HepG2 (cell line): ENCODE data around the gene NOTCH4. TPM values are rescaled to one million over a fixed set of nuclear protein-coding genes. Genes with fewer than 3 reads are reported as not detected.

Experiments
- KDM5A ChIP-seq: fragments of 200-600 bp; sonication (generic); IDR thresholded peaks from 2 replicates; pipeline ENCODE4 v1.7.0; 2018; ENCODE audit warnings: antibody characterized with exemption, mild to moderate bottlenecking, low read length, borderline replicate concordance
- MED13 ChIP-seq: sonication (generic); formaldehyde crosslinking; IDR thresholded peaks from 2 replicates; pipeline ENCODE4 v1.5.0; 2020; ENCODE audit warnings: missing genetic modification reagents
- NFYB ChIP-seq: sonication (generic); formaldehyde crosslinking; IDR thresholded peaks from 2 replicates; pipeline ENCODE4 v1.4.0; 2020; ENCODE audit warnings: missing genetic modification reagents
- REPIN1 ChIP-seq: sonication (generic); formaldehyde crosslinking; IDR thresholded peaks from 2 replicates; pipeline ENCODE4 v1.8.0; 2022; ENCODE audit warnings: missing genetic modification reagents, low read depth, mild to moderate bottlenecking, borderline replicate concordance
- RFXAP ChIP-seq: sonication (generic); formaldehyde crosslinking; IDR thresholded peaks from 2 replicates; pipeline ENCODE4 v1.4.0; 2020; ENCODE audit warnings: missing genetic modification reagents, borderline replicate concordance
- RXRA ChIP-seq: sonication (generic); formaldehyde crosslinking; IDR thresholded peaks from 2 replicates; pipeline ENCODE4 v1.5.1; 2020; ENCODE audit warnings: missing genetic modification reagents
- SP1 ChIP-seq, 2 experiments: fragments of 450-650 bp in 1 of 2; sonication (generic) in 1 of 2; formaldehyde crosslinking in 1 of 2; IDR thresholded peaks; 2 replicates each; pipeline versions ENCODE4 v1.4.0 to v1.6.1; 2016 to 2020; ENCODE audit warnings: missing genetic modification reagents in 1 of 2
- SP4 ChIP-seq: sonication (generic); formaldehyde crosslinking; IDR thresholded peaks from 2 replicates; pipeline ENCODE4 v1.8.1; 2023; ENCODE audit warnings: mild to moderate bottlenecking, missing genetic modification reagents
- SSRP1 ChIP-seq: IDR thresholded peaks from 2 replicates; pipeline ENCODE4 v1.6.1; 2016; ENCODE audit warnings: control low read depth
- ZKSCAN1 ChIP-seq: fragments of 150-350 bp; IDR thresholded peaks from 2 replicates; pipeline ENCODE4 v1.6.1; 2014; ENCODE audit warnings: low read length
- ZNF432 ChIP-seq: sonication (generic); formaldehyde crosslinking; IDR thresholded peaks from 2 replicates; pipeline ENCODE4 v1.5.0; 2020; ENCODE audit warnings: missing genetic modification reagents, mild to moderate bottlenecking, borderline replicate concordance
- ZNF598 ChIP-seq: sonication (generic); formaldehyde crosslinking; IDR thresholded peaks from 2 replicates; pipeline ENCODE4 v1.5.1; 2020; ENCODE audit warnings: mild to moderate bottlenecking, missing genetic modification reagents, borderline replicate concordance
- ZNF713 ChIP-seq: sonication (generic); formaldehyde crosslinking; IDR thresholded peaks from 2 replicates; pipeline ENCODE4 v1.4.0; 2020; ENCODE audit warnings: mild to moderate bottlenecking, missing genetic modification reagents
- polyA plus RNA-seq, 8 experiments: library from polyadenylated mRNA; depleted of rRNA in 3 of 8; stranded (reverse) in 7 of 8; unstranded in 1 of 8; fragments of >200 nt; fragmentation: Illumina TruSeq in 4 of 8; extraction: Trizol in 4 of 8; gene quantifications; 2 replicates each; pipeline versions ENCODE4 v1.2.1 to v1.2.3, GENCODE V29; 2011 to 2016; ENCODE audit warnings: low read depth in 4 of 8, missing spikeins in 1 of 8, mixed read lengths in 1 of 8; ENCODE audit not compliant: insufficient read depth in 1 of 8
- total RNA-seq, 5 experiments: library from RNA; depleted of rRNA; stranded (reverse); fragments of >200 nt; fragmentation: Illumina TruSeq; extraction: Trizol; gene quantifications; 2 replicates each; pipeline ENCODE4 v1.2.3, GENCODE V29; 2016; ENCODE audit warnings: low read depth in 1 of 5
- TF ChIP-seq, protein P1 (sequence below): sonication (generic); formaldehyde crosslinking; IDR thresholded peaks from 2 replicates; pipeline ENCODE4 v1.4.0; 2020; ENCODE audit warnings: missing genetic modification reagents; ENCODE audit errors: not compliant biosample characterization
- TF ChIP-seq, protein P2 (sequence below): IDR thresholded peaks from 2 replicates; pipeline ENCODE4 v1.6.1; 2012; ENCODE audit warnings: low read depth, low read length, improper control_type of control experiment
- TF ChIP-seq, protein P3 (sequence below): sonication (generic); formaldehyde crosslinking; IDR thresholded peaks from 2 replicates; pipeline ENCODE4 v1.4.0; 2020; ENCODE audit warnings: mild to moderate bottlenecking, missing genetic modification reagents
- TF ChIP-seq, protein P4 (sequence below): IDR thresholded peaks from 2 replicates; pipeline ENCODE4 v1.4.0; 2020; ENCODE audit warnings: mild to moderate bottlenecking, missing genetic modification reagents
- TF ChIP-seq, protein P5 (sequence below): IDR thresholded peaks from 2 replicates; pipeline ENCODE4 v1.6.1; 2016; ENCODE audit warnings: missing compliant biosample characterization, missing genetic modification reagents, borderline replicate concordance
- TF ChIP-seq, protein P6 (sequence below): sonication (generic); formaldehyde crosslinking; IDR thresholded peaks from 2 replicates; pipeline ENCODE4 v1.4.0; 2020; ENCODE audit warnings: missing genetic modification reagents

The NOTCH4 gene
- total and polyA plus RNA-seq, 2 of the 13 experiments (the other 11 are each of a cell fraction or from before 2014, with no cell fraction given), result 0.51 to 0.83 TPM

DNA sequence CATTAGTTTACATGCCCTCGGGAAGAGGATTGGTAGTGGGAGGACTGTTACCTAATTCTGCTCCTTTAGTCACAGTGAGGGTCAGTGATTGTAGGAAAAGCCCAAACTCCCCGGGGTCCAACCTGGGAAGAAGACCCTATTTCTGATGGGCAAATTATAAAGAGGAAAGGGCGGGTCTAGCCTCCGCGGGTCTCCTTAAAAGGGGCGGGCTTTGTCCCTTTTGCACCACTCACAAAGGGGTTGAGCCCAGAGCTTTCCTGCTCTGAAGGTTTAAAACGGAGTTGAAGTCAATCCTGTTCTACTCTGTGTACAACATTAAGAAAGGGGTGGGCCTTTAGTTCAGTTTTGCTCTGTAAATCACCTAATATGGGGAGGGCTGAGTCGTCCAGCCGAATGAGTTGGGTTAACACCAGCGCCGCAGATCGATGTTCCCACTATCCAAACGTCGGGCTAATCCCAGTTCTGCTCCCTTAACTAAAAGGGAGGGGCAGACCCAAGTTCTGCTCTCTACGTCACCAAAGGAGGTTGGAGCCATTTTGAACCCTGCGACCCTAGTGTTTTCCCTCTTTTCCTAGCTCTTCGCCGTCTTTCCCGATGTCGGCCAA is 46.6 kb downstream of the NOTCH4 start (continued):
- TF ChIP-seq ZNF432 (CRISPR knock-in tag) (no peak), RFXAP (CRISPR knock-in tag) (no peak), ZNF713 (no peak), SP1 (IDR thresholded peaks at IDR 0.05) (no peak), SP1 (CRISPR knock-in tag; IDR thresholded peaks at IDR 0.05) (no peak), KDM5A (peak; percentile 19; the same call in 1 of the 2 replicates), NFYB (CRISPR knock-in tag) (no peak), ZNF598 (CRISPR knock-in tag) (0 out of 2 replicates have a peak, but pooled peaks have one; percentile 16), SP4 (CRISPR knock-in tag) (no peak), MED13 (CRISPR knock-in tag) (no peak), SSRP1 (no peak), REPIN1 (CRISPR knock-in tag) (no peak; the same call in 1 of the 2 replicates), ZKSCAN1 (no peak), RXRA (peak; percentile 55; the same call in 1 of the 2 replicates)
- TF ChIP-seq, protein P1, sequence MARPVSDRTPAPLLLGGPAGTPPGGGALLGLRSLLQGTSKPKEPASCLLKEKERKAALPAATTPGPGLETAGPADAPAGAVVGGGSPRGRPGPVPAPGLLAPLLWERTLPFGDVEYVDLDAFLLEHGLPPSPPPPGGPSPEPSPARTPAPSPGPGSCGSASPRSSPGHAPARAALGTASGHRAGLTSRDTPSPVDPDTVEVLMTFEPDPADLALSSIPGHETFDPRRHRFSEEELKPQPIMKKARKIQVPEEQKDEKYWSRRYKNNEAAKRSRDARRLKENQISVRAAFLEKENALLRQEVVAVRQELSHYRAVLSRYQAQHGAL (CRISPR knock-in tag), result no peak
- TF ChIP-seq, protein P2, sequence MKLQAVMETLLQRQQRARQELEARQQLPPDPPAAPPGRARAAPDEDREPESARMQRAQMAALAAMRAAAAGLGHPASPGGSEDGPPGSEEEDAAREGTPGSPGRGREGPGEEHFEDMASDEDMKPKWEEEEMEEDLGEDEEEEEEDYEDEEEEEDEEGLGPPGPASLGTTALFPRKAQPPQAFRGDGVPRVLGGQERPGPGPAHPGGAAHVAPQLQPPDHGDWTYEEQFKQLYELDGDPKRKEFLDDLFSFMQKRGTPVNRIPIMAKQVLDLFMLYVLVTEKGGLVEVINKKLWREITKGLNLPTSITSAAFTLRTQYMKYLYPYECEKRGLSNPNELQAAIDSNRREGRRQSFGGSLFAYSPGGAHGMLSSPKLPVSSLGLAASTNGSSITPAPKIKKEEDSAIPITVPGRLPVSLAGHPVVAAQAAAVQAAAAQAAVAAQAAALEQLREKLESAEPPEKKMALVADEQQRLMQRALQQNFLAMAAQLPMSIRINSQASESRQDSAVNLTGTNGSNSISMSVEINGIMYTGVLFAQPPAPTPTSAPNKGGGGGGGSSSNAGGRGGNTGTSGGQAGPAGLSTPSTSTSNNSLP, result no peak; the same call in 1 of the 2 replicates
- TF ChIP-seq, protein P3, sequence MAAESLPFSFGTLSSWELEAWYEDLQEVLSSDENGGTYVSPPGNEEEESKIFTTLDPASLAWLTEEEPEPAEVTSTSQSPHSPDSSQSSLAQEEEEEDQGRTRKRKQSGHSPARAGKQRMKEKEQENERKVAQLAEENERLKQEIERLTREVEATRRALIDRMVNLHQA (CRISPR knock-in tag), result no peak
- TF ChIP-seq, protein P4, sequence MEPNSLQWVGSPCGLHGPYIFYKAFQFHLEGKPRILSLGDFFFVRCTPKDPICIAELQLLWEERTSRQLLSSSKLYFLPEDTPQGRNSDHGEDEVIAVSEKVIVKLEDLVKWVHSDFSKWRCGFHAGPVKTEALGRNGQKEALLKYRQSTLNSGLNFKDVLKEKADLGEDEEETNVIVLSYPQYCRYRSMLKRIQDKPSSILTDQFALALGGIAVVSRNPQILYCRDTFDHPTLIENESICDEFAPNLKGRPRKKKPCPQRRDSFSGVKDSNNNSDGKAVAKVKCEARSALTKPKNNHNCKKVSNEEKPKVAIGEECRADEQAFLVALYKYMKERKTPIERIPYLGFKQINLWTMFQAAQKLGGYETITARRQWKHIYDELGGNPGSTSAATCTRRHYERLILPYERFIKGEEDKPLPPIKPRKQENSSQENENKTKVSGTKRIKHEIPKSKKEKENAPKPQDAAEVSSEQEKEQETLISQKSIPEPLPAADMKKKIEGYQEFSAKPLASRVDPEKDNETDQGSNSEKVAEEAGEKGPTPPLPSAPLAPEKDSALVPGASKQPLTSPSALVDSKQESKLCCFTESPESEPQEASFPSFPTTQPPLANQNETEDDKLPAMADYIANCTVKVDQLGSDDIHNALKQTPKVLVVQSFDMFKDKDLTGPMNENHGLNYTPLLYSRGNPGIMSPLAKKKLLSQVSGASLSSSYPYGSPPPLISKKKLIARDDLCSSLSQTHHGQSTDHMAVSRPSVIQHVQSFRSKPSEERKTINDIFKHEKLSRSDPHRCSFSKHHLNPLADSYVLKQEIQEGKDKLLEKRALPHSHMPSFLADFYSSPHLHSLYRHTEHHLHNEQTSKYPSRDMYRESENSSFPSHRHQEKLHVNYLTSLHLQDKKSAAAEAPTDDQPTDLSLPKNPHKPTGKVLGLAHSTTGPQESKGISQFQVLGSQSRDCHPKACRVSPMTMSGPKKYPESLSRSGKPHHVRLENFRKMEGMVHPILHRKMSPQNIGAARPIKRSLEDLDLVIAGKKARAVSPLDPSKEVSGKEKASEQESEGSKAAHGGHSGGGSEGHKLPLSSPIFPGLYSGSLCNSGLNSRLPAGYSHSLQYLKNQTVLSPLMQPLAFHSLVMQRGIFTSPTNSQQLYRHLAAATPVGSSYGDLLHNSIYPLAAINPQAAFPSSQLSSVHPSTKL (CRISPR knock-in tag), result peak; percentile 3; the same call in 1 of the 2 replicates
- TF ChIP-seq, protein P5, sequence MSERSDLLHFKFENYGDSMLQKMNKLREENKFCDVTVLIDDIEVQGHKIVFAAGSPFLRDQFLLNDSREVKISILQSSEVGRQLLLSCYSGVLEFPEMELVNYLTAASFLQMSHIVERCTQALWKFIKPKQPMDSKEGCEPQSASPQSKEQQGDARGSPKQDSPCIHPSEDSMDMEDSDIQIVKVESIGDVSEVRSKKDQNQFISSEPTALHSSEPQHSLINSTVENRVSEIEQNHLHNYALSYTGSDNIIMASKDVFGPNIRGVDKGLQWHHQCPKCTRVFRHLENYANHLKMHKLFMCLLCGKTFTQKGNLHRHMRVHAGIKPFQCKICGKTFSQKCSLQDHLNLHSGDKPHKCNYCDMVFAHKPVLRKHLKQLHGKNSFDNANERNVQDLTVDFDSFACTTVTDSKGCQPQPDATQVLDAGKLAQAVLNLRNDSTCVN (CRISPR knock-in tag), result no peak
- TF ChIP-seq, protein P6, sequence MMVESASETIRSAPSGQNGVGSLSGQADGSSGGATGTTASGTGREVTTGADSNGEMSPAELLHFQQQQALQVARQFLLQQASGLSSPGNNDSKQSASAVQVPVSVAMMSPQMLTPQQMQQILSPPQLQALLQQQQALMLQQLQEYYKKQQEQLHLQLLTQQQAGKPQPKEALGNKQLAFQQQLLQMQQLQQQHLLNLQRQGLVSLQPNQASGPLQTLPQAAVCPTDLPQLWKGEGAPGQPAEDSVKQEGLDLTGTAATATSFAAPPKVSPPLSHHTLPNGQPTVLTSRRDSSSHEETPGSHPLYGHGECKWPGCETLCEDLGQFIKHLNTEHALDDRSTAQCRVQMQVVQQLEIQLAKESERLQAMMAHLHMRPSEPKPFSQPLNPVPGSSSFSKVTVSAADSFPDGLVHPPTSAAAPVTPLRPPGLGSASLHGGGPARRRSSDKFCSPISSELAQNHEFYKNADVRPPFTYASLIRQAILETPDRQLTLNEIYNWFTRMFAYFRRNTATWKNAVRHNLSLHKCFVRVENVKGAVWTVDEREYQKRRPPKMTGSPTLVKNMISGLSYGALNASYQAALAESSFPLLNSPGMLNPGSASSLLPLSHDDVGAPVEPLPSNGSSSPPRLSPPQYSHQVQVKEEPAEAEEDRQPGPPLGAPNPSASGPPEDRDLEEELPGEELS (CRISPR knock-in tag), result no peak
